Astrocyte of the hippocampus (primary cell): ENCODE measurements around the gene CCR8.

ENCODE experiments used
- DNase-seq: peaks from one replicate; pipeline ENCODE4 v3.0.0; 2011; ENCODE audit warnings: low read depth, low spot score

The CCR8 gene, protein sequence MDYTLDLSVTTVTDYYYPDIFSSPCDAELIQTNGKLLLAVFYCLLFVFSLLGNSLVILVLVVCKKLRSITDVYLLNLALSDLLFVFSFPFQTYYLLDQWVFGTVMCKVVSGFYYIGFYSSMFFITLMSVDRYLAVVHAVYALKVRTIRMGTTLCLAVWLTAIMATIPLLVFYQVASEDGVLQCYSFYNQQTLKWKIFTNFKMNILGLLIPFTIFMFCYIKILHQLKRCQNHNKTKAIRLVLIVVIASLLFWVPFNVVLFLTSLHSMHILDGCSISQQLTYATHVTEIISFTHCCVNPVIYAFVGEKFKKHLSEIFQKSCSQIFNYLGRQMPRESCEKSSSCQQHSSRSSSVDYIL

DNA sequence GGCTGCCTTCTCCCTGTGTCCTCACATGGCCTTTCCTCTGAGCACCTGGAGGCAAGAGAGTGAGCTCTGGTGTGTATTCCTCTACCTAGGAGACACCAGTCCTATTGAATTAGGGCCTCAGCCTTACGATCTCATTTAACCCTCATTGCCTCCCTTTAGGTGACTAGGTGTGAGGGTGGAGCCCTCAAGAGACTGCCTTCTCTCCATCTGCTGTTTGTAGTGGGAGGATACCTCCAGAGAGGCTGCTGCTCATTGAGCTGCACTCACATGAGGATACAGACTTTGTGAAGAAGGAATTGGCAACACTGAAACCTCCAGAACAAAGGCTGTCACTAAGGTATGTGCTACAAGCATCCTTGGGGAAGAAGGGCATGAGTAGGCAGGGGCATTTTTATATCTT is at the start of gene CCR8:
CCR8 (plus strand) TSS at position 217 of the 400 bp plus-strand sequence. CDS start 2,623 bp downstream, outside the sequence.
- no peak for DNase-seq

DNA sequence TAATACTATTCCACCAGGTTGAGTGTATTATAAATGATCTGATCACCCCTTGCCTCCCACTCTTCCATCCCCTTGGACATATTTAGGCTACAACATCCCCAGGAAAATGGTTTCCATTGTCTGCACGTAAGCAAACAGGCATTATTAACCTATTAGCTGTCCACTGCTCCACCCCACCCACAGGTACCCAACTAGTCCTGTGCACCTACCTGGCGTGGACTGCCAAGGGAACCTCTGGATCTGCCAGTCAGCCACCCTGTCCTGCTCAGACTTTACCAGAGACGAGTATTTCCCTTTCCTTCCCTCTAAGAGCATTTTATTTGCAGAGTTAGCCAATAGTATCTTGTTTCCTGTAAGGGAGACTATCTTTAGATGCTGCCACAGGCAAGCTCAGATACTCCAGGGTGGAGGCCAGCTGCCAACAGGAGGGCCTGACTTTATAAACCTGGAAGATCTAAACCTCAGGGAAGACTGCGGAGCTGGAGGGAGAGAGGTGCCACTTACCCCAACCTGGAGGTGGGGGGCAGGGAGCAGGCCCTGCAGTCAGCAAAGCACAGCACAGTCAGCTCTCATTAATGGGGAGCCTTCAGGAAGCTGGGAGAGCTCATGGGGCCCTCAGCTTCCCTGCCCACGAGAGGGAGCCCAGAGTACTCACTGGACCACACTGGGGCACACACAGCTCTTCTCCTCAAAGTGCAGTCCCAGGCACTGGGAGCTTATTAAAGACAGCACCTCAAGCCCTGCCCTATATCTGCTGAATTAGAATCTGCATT is 49.6 kb upstream of the CCR8 start, which contains the start of gene CX3CR1:
CX3CR1 (minus strand) TSS at position 292 of the 773 bp plus-strand sequence. CDS start 13,527 bp downstream, outside the sequence.
- no peak for DNase-seq

GRCh38 chr3:39280571-39280970 is 48.9 kb upstream of the CCR8 start:
- DNase-seq, result no peak

DNA sequence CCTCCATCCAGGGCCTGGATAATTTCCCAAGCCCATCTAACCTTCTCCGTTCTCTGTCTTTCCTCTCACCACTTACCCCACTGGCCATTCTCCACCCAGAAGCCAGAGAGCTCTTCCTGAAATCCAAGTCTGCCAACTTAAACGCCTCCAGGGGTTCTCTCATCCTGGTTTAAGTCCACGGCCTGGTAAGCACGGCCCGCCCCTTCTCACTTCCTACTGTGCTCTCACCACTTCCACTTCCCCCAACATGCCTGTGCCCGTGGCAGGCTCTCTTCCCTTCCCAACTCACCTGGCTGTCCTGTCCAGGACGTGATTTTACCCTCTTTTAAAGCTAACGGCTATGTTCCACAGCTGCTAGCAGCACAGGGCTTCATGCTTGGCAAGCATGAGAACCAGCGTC is 48.0 kb upstream of the CCR8 start:
- DNase-seq, result no peak

DNA sequence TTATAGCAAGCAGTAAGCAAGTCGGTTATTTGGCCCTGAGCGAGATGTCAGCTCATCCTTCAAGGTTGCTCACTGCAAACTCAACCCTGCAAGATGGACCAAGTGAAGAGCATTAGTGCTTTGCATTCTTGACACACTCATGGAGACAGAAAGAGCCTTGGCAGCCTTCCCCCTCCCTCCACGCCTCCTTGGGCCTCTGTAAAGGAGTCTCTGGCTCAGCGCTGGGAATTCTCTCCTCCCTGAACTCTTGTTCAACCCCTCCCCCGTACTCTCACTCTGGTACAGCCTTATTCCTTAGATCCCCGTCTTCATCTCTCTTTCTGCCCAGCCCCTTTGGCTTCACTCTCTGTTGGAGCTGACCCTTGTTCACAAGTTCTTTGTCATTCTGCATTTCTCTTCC is 47.5 kb upstream of the CCR8 start:
- DNase-seq, result no peak

DNA sequence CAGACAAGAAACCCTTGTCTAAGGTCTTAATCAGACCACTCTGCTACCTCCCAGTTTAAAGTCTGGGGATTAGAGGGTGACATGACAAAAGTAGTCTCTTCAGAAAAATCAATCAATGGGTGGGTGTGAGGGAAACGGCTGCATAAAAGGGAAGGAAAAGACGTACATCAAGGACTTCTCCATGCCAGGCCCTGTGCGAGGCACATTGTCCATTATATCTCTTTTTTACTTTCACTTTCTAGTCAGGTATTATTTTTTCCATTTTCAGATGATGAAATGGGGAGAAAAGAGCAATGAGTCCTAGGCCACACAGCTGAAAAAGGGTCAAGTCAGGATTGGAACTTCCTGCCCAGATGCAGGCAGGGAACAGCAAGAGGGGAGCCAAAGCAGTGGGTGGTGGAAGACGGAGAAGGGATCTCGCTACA is 45.0 kb upstream of the CCR8 start:
- no peak for DNase-seq

- DNase-seq, result no peak
These were observed 44.2 kb upstream of the CCR8 start for GRCh38 chr3:39285332-39285731.

DNA sequence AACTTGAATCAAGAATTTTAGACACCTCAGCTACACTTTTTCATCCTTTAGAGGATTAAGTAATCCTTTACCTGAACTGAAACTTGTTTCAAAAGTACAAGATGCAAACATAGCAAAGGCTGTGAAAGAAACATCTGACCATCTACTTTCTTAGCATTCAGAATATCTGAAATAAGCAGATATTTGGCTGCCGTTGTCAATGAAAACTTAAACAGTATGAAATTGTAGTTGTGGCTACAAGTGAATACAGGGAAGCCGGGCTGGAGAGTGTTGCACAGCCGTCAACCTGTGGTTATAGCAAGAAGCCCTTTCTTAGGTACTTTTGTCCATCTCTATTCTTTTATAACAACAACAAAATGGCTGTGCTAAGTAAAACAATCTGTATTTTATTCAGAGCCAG is 42.7 kb upstream of the CCR8 start:
- no peak for DNase-seq

GRCh38 chr3:39287216-39288164 is 42.0 kb upstream of the CCR8 start:
- no peak for DNase-seq

- peak; percentile 92 for DNase-seq
These were observed 41.2 kb upstream of the CCR8 start for GRCh38 chr3:39288300-39288808.

DNA sequence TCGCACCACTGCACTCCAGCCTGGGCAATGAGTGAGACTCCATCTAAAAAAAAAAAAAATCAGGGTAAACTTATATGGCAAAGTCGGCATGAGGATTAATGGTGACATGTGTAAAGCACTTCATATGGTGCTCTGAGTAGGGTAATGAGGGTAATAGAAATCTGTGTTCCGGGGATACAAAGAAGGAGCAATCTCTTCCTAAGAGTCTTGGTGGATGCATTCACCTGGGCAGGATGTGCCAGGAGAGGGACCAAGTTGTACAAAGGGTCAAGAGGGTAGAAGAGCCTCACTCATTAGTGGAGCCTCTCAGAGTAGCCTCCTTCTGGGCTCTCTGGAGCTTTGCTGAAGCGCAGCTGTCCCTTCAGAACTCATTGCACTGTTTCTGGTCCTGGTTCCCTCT is 40.4 kb upstream of the CCR8 start:
- DNase-seq, result no peak

DNA sequence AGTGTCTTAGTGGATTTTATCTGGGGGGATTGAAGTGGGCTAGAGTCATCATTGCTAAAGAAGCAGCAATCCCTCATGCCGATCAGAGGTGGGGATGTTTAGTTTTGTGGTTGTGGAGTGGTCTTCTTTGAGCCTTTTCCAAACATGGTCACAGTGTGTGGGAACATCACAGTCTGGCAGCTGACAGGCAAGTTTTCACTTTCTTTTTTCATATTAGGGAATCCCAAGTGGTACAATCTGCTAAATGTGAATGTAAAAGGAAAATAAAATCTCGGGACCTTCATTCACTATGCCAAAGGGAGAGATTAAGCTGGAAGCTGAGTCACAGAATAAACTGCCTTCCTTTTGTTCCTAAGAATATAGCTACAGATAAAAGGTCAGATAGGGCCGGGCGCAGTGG is 39.3 kb upstream of the CCR8 start:
- peak; percentile 6 for DNase-seq

- peak; percentile 66 for DNase-seq
These were observed 37.6 kb upstream of the CCR8 start for GRCh38 chr3:39291903-39292329.

DNA sequence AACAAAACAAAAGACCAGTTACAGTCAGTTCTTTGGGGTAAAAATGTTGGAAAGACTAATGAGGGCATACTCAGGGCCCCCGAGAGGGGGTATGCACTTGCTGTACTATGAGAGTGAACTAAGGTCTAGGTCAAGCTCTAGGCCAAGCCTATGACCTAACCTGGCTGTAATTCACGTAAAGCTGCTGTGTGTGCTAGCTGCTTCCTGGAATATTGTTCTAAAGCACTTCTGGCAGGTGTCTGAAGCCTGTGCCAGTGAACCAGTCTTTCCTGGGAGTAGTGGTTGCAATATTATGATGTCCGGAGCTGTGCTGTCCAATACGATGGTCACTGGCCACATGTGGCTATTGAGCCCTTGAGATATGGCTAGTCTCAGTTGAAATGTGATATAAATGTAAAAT is 36.5 kb upstream of the CCR8 start:
- DNase-seq, result no peak

DNA sequence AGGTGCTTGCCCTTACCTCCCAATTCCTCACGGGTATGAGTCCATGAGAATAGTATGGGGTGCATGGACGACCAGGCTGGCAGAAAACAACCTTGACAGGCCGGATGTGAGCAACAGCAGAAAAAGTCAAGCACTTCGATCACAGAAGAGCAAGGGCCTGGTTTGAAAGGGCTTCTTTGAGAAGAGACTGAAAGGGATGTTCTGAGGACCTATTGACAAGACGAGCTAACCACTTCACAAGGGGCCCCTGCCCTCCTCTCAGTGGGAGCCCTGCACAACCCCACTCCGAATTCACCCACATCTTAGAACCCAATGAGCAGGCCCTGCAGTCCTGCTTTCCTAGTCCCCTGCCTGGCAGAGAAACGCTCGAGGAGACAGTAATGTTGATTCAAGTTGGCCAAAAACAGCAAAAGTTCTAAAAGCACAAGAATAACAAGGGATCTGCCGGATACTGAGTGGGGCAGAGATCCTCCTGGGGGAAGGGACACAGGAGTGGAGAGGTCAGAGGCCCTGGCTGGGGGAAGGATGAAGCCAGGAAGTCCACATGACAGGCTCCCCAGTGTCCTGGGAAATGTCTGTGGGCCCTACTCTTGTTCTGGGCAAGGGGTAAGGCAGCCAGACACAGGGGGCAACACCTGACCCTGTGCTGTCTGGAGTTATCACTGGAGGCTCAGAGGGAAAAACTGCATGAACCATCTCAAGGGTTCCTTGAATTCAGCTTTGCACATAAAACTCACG is 34.9 kb upstream of the CCR8 start:
- no peak for DNase-seq

DNA sequence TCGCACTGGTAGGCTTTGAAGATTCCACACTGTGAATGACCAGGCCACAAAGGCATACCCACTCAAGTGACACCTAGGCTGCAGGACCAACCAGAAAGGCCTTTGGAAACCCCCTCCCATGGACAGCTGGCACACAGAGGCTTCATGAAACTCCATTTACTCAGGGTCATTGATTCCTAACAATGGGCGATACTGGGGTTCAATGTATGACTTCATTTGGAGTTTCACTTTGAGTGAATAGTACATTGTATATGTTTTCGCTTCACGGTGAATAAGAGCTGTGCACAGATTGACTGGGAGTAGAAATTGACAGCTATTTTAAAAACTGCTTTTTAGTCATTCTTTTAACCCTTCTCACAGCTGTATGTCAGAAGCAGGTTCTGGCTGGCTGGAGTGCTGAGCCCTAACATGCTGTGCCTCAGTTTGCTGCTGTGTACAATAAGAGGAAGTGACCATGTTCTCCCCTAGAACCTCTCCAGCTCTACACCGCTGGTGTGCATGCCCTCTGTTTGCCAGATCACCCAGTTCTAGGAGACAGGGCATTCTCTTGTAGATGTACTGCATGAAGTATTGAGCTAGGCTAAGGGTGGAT is 34.2 kb upstream of the CCR8 start:
- DNase-seq, result no peak

GRCh38 chr3:39296197-39297077 is 33.1 kb upstream of the CCR8 start:
- DNase-seq, result no peak

GRCh38 chr3:39299279-39299678 is 30.2 kb upstream of the CCR8 start:
- no peak for DNase-seq

DNA sequence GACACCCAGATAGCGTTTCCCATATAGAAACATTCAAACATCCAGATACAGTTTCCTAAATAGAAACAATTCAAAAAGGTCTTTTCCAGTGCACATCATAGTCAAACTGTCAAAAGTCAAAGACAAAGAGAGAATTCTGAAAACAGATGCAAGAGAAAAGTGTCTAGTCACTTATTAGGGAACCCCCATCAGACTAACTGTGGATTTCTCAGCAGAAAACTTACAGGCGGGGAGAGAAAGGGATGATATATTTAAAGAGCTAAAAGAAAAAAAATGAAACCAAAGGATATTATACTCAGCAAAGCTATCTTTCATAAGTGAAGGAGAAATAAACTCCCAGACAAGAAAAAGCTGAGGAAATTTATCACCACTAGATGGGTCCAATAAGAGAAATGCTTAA is 27.3 kb upstream of the CCR8 start:
- DNase-seq, result no peak
